Retinal pigment epithelial cell (primary cell): ENCODE data around the gene CADPS2.

ENCODE experiments used
- DNase-seq: peaks from one replicate; pipeline ENCODE4 v3.0.0-alpha.2; 2010; ENCODE audit warnings: low read depth
- H3K4me3 ChIP-seq: 2 replicates; pipeline ENCODE4 v1.5.1; 2011; ENCODE audit warnings: mild to moderate bottlenecking, low read length, control low read depth, moderate library complexity
- CTCF ChIP-seq: conservative IDR thresholded peaks from 2 replicates; pipeline ENCODE4 v1.5.1; 2011; ENCODE audit warnings: low read depth, low read length, control low read depth, inconsistent platforms

CADPS2 gene

GRCh38 chr7:122629412-122629953, 256.8 kb downstream of the CADPS2 start:
- H3K4me3 ChIP-seq, result no peak overlapping the region
- no peak for DNase-seq
- TF ChIP-seq CTCF, result no peak

GRCh38 chr7:122628651-122629411, 257.4 kb downstream of the CADPS2 start:
- no peak for TF ChIP-seq CTCF
- no peak overlapping the region for H3K4me3 ChIP-seq
- no peak for DNase-seq

GRCh38 chr7:122626785-122627184, 259.5 kb downstream of the CADPS2 start:
- TF ChIP-seq CTCF, result no peak
- H3K4me3 ChIP-seq, result no peak overlapping the region
- no peak for DNase-seq

GRCh38 chr7:122622682-122623081, 263.6 kb downstream of the CADPS2 start:
- TF ChIP-seq CTCF, result no peak
- no peak for DNase-seq
- H3K4me3 ChIP-seq, result no peak overlapping the region

GRCh38 chr7:122619664-122620063, 266.6 kb downstream of the CADPS2 start:
- H3K4me3 ChIP-seq, result no peak overlapping the region
- TF ChIP-seq CTCF, result no peak
- DNase-seq, result no peak

GRCh38 chr7:122618585-122619189, 267.6 kb downstream of the CADPS2 start:
- no peak for TF ChIP-seq CTCF
- no peak for DNase-seq
- no peak overlapping the region for H3K4me3 ChIP-seq

DNA sequence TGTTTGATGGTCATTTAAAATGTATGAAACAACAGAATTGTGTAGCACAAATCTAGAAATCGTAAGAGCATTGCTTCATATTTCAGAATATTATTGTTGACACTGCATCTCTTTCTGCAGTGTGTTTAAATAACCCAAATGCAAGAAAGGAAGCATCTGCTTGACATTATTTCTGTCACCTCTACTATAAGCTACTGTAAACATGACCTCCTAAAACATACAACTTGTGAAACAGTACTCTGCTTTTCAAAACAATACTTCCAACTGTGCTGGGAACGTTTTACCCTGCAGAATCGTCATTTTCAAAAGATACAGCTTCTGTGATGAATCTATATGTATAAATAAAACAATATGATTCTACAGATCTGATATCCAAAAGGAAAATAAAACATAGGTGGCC, 269.3 kb downstream of the CADPS2 start:
- no peak for DNase-seq
- no peak for TF ChIP-seq CTCF

More for the DNA sequence above, 269.3 kb downstream of the CADPS2 start:
- H3K4me3 ChIP-seq, result no peak overlapping the region
